HG02970 (cell line): ENCODE data around the gene SLN.

Experiments
- ATAC-seq: cut with Tn5 transposase; IDR thresholded peaks from one replicate; pipeline ENCODE4 v1.9.1; 2021; ENCODE audit warnings: mild to moderate bottlenecking, moderate library complexity, moderate number of reproducible peaks; ENCODE audit not compliant: unreplicated experiment, low FRiP score

Gene SLN

DNA sequence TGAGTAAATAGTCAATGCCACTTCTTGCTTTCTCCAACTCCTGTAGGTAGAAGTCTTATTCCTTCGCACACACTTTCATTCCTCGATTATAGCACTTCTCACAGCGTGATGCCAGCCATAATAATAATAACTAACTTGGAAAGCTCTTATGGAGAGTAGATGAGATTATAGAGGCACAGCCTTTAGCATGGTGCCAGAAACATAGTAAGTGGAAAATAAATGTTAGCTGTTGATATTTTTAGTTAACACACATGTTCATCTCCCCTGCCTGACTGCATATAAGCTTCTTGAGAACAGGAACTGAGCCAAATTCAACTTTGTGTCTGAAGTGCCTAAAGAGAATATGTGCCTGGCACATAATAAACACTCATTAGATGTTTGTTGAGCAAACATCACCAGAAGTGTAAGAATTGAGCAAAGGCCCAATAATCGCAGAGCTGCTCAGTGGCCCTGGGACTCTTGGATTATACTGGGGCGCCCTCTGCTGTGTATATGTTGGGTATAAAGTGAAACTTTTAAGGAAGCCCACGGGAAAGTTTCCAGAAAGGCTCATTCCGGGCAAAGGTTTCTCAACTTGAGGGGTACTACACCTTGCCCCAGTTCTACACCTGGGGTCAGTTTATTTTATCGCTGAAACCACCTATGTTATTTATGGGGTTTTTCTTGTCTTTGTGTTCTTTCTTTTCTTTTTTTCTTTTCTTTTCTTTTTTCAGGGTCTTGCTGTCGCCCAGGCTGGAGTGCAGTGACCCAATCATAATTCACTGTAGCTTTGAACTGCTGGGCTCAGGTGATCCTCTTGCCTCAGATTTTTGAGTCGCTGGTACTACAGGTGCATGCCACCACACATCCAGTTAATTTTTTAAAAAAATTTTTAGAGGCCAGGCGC is 22.3 kb downstream of the SLN start:
- ATAC-seq, result no peak

DNA sequence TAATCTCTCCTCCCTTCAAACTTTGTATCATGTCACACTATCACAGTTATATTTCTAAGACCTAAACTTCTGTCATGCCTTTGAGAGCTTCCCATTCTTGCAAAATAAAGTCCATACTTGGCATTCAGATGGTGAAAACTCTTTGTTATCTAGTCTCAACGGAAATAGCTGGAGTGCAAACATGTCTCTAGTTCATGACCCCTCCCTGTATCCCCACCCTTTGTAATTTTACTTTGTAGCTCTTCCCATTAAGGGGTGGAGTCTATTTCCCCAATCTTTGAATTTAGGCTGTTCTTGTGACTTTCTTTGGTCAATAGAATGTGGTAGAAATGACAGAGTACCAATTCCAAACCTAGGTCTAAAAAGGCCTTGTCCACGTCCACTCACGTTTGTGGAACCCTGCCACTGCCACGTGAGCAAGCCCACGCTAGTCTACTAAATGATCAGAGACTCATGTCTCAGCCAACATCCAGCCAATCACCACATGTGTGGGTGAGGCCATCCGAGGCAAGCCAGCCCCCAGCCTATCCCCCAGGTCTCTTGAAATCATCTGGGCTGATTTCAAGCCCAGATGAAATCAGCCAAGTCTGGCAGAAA is 23.4 kb downstream of the SLN start:
- no peak for ATAC-seq

GRCh38 chr11:107683807-107684206 is 28.0 kb downstream of the SLN start:
- ATAC-seq, result no peak

GRCh38 chr11:107683061-107683460 is 28.8 kb downstream of the SLN start:
- no peak for ATAC-seq

DNA sequence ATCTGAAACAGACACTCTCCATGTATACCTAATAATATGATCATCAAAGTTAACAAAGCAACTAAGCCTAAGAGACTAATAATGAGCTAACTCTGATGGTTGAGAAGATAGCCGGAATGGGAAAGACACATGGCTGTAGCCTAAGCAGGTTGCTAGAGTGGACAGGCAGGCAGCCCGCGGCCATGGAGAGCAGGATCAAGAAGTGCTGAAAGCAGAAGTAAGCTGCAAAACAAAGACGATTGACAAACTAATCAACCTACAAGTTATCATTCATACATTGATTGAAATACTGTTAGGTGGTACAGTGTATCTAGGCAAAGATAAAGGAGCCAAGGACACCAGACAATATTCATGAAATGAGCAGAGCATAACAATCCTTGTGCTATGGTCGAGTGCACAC is 29.3 kb downstream of the SLN start:
- no peak for ATAC-seq

DNA sequence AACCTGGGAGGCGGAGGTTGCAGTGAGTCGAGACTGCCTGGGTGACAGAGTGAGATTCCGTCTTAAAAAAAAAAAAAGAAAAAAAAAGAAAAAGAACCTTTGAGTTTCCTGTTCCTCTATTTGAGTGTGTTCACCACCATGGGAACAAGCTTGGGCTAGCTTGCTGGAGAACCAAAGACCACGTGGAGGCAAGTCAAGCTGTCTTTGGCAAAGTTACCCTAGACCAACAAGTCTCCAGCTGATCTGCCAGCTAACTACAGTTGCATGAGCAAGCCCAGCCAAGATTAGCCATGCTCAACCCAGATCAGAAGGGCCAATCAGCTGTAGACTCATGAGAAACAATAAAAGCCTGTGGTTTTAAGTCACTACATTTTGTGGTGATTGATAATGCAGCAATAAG is 29.7 kb downstream of the SLN start:
- no peak for ATAC-seq

DNA sequence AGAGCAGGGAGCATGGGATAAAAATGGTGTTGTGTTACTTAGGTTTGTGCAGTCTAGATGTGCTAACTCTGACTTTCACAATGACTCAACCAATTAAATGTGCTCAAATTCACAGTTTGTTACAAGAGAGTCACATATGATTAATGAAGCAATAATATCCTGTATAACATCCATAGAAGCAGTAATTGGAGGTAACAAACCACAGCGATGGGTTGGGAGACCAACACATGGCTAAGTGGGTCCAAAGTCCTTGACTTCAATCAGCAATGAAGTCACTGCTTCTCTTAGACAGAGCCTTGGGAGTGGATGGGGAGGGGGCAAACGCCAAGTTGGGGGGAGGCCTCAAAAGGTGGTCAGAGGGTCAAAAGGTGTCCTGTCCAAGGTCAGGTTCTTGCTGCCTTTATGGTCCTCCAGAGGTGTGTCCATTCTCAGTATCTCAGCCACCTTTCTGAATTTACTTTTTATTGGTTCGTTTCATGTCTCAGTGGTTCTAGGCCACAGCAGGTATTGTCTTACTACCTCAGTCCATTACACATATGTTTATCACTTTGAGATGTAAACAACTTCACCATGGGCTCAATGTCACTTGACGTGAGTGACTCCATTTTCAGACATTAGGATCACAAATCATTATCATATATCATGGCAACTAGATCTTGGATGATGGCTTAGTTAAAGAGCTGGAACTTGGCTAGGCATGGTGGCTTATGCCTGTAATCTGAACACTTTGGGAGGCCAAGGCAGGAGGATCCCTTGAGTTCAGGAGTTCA is 32.4 kb downstream of the SLN start:
- ATAC-seq, result no peak

DNA sequence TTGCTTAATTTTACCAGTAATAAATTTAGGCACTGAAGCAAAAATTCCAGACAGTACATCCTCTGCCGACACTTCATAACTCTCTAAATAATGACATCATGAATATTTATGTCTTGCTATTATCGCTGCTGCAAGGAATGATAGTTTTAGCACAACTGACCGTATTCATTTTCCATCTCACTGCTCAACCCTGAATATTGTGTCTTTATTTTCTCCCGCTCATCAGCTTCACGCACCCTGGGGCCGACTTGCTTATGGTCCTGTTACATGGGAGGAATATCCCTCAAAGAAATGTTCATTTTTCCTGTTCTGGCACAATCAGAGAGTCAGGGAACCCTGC is 33.3 kb downstream of the SLN start:
- ATAC-seq, result no peak

- ATAC-seq, result no peak
Observed at GRCh38 chr11:107677924-107678631, 33.8 kb downstream of the SLN start.

GRCh38 chr11:107676336-107677057 is 35.4 kb downstream of the SLN start:
- no peak for ATAC-seq

DNA sequence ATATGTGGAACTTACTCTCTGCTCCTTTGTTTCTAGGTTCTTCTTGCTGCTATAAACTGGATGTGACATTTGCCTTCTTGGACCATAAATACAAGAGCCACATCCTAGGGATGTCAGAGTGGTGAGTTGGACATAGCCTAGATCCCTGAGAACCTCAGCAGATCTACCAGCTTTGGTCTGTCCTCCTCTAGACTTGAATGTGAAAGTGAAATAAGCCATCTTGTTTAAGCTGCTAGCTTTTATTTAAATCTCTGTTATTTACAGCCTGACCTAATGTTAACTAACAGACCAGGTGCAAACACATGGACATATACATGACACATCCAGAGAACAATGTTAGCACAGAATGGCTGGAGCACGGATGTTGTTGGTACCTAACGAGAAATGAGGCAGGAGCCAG is 36.0 kb downstream of the SLN start:
- ATAC-seq, result no peak

DNA sequence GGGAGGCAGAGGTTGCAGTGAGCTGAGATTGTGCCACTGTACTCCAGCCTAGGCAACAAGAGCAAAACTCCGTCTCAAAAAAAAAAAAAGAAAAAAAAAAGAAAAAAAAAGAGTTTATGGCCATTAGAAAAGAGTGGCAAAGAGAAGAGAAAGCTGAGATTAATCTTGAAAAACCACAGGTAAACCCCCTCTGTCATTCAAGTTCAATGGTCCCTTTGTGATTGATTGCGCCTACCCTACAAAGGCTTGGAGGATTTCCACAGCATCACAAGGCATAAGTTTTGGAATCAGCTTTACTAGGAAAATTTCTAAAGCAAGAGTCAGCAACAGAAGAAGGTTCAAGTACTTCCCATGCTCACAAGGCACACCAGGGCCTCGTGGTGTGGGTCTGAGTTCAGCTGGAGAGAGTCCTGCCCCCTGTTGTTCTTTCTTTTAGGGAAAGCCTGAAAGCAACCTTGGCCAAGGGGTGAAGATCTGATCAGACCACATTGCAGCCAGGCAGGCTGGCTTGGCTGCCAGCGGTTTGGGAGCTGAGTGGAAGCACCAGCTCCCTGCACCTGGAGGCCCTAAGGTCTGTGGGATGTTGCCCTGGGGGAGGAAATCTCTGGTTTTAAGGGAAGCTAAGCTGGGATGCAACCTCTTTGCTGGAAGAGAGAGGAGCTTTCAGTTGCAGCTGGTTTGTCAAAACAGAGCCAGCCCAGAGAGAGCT is 41.8 kb downstream of the SLN start:
- no peak for ATAC-seq

DNA sequence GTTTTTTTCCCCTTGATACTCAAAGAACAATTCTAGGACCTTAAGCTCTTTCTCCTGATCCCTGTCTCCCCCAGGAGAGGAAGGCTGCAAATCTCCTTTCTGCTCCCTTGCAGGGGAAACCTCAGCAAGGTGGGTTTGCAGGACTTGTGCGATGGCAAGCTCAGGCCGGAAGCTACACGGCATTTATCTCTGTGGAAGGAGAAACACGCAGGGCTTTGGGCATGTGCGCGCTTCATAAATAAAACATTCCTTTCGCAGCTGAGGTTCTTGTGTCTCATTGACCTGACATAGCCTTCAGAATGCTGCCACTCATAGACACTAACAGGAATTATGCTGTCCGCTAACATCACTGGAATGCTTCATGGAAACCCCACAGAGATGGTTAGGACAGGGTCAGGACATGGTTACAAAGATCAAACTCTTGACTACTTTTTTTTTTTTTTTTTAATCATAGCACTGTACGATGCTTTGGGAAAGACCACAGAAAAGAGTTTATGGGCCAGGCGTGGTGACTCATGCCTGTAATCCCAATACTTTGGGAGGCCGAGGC is 42.6 kb downstream of the SLN start:
- ATAC-seq, result no peak

- no peak for ATAC-seq
Observed at GRCh38 chr11:107666911-107667613, 44.8 kb downstream of the SLN start.

GRCh38 chr11:107665018-107665417 is 46.8 kb downstream of the SLN start:
- no peak for ATAC-seq

DNA sequence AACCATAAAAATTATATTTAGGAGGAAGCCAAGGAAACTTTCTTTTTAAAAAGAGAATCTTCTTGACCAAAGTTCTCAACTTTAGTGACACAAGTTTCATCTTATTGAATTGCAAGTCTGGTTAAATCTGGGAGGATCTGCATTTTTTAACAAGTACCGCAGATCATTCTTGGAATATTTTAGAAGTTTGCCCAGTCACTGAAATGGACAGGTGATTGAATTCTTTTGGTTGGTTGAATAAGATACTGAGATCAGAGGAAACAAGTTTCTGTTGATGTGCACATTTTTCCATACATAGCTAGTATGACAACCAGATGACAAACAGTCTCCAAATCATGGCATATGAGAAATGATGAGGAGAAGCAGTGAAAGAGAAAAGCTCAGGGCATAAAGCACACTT is 50.2 kb downstream of the SLN start:
- no peak for ATAC-seq

GRCh38 chr11:107660066-107660465 is 51.8 kb downstream of the SLN start:
- ATAC-seq, result no peak

GRCh38 chr11:107659310-107659709 is 52.5 kb downstream of the SLN start:
- ATAC-seq, result no peak
